Endothelial cell (in vitro differentiated cells): ENCODE data around the gene UGT1A4. TPM values are rescaled to one million over a fixed set of nuclear protein-coding genes. Genes with fewer than 3 reads are reported as not detected.
"Not testable (repeated sequence)": the region's sequence is repeated elsewhere in the genome, so short reads cannot be mapped to it uniquely, and the experiment has no call there.

Source experiments
- DNase-seq: peaks from one replicate; pipeline ENCODE4 v3.0.0; 2021; ENCODE audit warnings: low spot score
- H3K27ac Mint-ChIP-seq: one replicate; pipeline ENCODE4 v1.8.0; 2021; ENCODE audit warnings: mixed read lengths, inconsistent platforms; ENCODE audit not compliant: unreplicated experiment
- H3K27me3 Mint-ChIP-seq: one replicate; pipeline ENCODE4 v1.8.0; 2021; ENCODE audit warnings: mild to moderate bottlenecking, moderate library complexity, mixed read lengths, inconsistent platforms; ENCODE audit not compliant: unreplicated experiment
- H3K36me3 Mint-ChIP-seq: one replicate; pipeline ENCODE4 v1.8.0; 2021; ENCODE audit warnings: mild to moderate bottlenecking, low read depth, mixed read lengths, inconsistent platforms; ENCODE audit not compliant: unreplicated experiment
- H3K4me1 Mint-ChIP-seq: one replicate; pipeline ENCODE4 v1.8.0; 2021; ENCODE audit warnings: mild to moderate bottlenecking, mixed read lengths, inconsistent platforms; ENCODE audit not compliant: unreplicated experiment
- H3K4me3 Mint-ChIP-seq: one replicate; pipeline ENCODE4 v1.8.0; 2021; ENCODE audit warnings: mild to moderate bottlenecking, mixed read lengths, inconsistent platforms; ENCODE audit not compliant: unreplicated experiment
- H3K9me3 Mint-ChIP-seq: one replicate; pipeline ENCODE4 v1.8.0; 2021; ENCODE audit warnings: mixed read lengths, inconsistent platforms; ENCODE audit not compliant: unreplicated experiment
- total RNA-seq: library from RNA; stranded (reverse); fragmentation: NEBNext Ultra II Directional; extraction: Animal tissue kit (Norgen Biotek cat#: 25700); gene quantifications from one replicate; pipeline ENCODE4 v1.2.1, GENCODE V29; 2021; ENCODE audit not compliant: unreplicated experiment
- TF ChIP-seq, protein P1 (sequence below): fragments of 200-600 bp; sonication (generic); IDR thresholded peaks from one replicate; pipeline ENCODE4 v1.5.0; 2021; ENCODE audit warnings: antibody characterized with exemption; ENCODE audit not compliant: unreplicated experiment

UGT1A4 gene
- total RNA-seq, 1 donor from 2014 or later = not detected

- Mint-ChIP-seq H3K27me3 (peaks cover 2% of the 10 kb centered on the region), H3K4me1 (no peaks in the 10 kb centered on the region), H3K36me3 (no peaks in the 10 kb centered on the region), H3K9me3 (no peaks in the 10 kb centered on the region), H3K27ac (no peak overlapping the region), H3K4me3 (no peak overlapping the region)
- no peak for DNase-seq
- TF ChIP-seq, protein P1, sequence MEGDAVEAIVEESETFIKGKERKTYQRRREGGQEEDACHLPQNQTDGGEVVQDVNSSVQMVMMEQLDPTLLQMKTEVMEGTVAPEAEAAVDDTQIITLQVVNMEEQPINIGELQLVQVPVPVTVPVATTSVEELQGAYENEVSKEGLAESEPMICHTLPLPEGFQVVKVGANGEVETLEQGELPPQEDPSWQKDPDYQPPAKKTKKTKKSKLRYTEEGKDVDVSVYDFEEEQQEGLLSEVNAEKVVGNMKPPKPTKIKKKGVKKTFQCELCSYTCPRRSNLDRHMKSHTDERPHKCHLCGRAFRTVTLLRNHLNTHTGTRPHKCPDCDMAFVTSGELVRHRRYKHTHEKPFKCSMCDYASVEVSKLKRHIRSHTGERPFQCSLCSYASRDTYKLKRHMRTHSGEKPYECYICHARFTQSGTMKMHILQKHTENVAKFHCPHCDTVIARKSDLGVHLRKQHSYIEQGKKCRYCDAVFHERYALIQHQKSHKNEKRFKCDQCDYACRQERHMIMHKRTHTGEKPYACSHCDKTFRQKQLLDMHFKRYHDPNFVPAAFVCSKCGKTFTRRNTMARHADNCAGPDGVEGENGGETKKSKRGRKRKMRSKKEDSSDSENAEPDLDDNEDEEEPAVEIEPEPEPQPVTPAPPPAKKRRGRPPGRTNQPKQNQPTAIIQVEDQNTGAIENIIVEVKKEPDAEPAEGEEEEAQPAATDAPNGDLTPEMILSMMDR = no peak
Measured at GRCh38 chr2:233713262-233713615, 5.3 kb upstream of the UGT1A4 start.

DNA sequence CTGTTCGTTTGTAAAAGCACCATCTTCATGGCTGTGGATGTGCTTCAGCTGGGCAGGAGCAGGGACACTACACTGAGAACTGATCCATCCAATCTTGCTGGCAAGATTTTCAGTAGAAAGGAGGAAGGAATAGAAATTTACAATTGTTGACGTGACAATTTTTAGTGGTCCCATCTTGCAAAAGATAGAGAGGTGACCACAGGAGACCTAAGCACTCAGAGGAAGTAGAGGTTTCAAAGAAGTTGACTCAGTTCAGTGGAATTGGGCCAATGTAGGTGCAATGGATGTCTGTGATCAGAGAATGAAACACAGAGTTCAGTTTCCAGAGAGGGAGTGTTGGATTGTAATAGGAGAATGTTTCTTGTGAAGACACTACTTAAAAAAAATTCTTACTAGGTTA lies 4.4 kb upstream of the UGT1A4 start:
- no peak overlapping the region for H3K27ac Mint-ChIP-seq
- no peak for DNase-seq
- H3K4me1 Mint-ChIP-seq = no peaks in the 10 kb centered on the region
- no peaks in the 10 kb centered on the region for H3K9me3 Mint-ChIP-seq
- H3K36me3 Mint-ChIP-seq = no peaks in the 10 kb centered on the region
- H3K27me3 Mint-ChIP-seq = peaks cover 3% of the 10 kb centered on the region
- TF ChIP-seq, protein P1 = no peak
- no peak overlapping the region for H3K4me3 Mint-ChIP-seq

DNA sequence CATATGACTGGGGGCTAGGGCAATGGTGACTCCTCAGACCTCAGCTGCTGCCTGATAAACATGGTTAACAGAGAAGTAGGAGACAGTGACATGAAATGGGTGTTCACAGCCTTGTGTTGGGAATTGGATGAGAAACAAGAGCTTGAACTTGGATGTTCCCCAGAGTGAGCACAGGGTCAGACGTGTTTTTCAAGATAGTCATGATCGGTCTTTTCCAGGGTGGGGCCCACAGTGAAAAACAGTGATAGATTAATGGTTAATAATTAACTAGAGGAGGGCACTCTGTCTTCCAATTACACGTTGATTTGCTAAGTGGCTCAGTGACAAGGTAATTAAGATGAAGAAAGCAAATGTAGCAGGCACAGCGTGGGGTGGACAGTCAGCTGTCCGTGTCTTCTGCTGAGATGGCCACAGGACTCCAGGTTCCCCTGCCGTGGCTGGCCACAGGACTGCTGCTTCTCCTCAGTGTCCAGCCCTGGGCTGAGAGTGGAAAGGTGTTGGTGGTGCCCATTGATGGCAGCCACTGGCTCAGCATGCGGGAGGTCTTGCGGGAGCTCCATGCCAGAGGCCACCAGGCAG lies 10.3 kb downstream of the UGT1A4 start, which contains the start of gene UGT1A3:
UGT1A3 (plus strand) TSS at position 320 of the 579 bp plus-strand sequence; CDS start at position 405, 85 bp downstream.
- Mint-ChIP-seq H3K4me1 (no peaks in the 10 kb centered on the region), H3K27me3 (no peaks in the 10 kb centered on the region), H3K27ac (no peak within 1 kb of the TSS), H3K9me3 (no peaks in the 10 kb centered on the region), H3K36me3 (no peaks in the 10 kb centered on the region), H3K4me3 (no peak within 1 kb of the TSS)
- no peak for DNase-seq
- TF ChIP-seq, protein P1 = no peak

GRCh38 chr2:233736868-233737653 lies 18.5 kb downstream of the UGT1A4 start:
- not testable (repeated sequence) for H3K27ac Mint-ChIP-seq, H3K9me3 Mint-ChIP-seq, H3K27me3 Mint-ChIP-seq, DNase-seq, H3K4me1 Mint-ChIP-seq, H3K36me3 Mint-ChIP-seq, H3K4me3 Mint-ChIP-seq

DNA sequence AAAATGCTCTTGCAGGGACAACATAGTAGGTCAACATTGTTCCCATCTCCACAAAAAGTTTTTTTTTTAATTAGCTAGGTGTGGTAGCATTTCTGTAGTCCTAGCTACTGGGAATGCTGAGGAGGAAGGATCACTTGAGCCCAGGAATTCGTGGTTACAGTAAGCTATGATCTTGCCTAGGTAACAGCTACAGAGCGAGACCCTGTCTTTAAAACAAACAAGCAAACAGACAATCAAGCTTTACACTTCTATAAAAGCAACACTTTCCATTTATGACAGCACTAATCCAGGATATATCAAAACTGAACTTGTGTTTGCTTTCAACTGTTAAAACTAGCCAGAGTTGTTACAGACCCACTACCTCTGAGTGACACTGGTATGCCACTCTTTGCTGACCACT lies 22.3 kb downstream of the UGT1A4 start:
- Mint-ChIP-seq H3K36me3 (peaks cover 4% of the 10 kb centered on the region), H3K27ac (no peak overlapping the region), H3K9me3 (no peaks in the 10 kb centered on the region), H3K4me1 (no peaks in the 10 kb centered on the region), H3K4me3 (no peak overlapping the region), H3K27me3 (no peaks in the 10 kb centered on the region)
- TF ChIP-seq, protein P1 = no peak
- DNase-seq = no peak
